Breast epithelium (tissue), 4 donors: ENCODE measurements around the gene ZFP36L1. TPM values are rescaled to one million over a fixed set of nuclear protein-coding genes. Genes with fewer than 3 reads are reported as not detected.

Experiments used
- DNase-seq, 2 donors: peaks; one replicate each; pipeline ENCODE4 v3.0.0-alpha.2; 2019; ENCODE audit warnings: low spot score in 2 of 2
- H3K27ac ChIP-seq, 2 donors: fragments of 200-600 bp; sonication (generic) in 1 of 2; one replicate each; pipeline ENCODE4 v1.5.1; 2016 to 2019; ENCODE audit warnings: mild to moderate bottlenecking in 1 of 2
- H3K27me3 ChIP-seq, 2 donors: fragments of 200-600 bp; sonication (generic) in 1 of 2; one replicate each; pipeline versions ENCODE4 v1.5.1 to v1.6.0; 2017 to 2019; ENCODE audit warnings: control low read depth in 1 of 2, mild to moderate bottlenecking in 1 of 2
- H3K36me3 ChIP-seq: fragments of 200-600 bp; one replicate; pipeline ENCODE4 v1.5.1; 2019
- H3K4me1 ChIP-seq, 2 donors: fragments of 200-600 bp; sonication (generic); one replicate each; pipeline ENCODE4 v1.5.1; 2016 to 2019; ENCODE audit warnings: control low read depth in 1 of 2
- H3K4me3 ChIP-seq, 3 donors: fragments of 200-600 bp; sonication (generic); 1 replicate in 2 of 3; 2 replicates in 1 of 3; pipeline ENCODE4 v1.5.1; 2016 to 2019; ENCODE audit warnings: mild to moderate bottlenecking in 3 of 3, moderate library complexity in 2 of 3
- H3K9me3 ChIP-seq, 2 donors: fragments of 200-600 bp; sonication (generic) in 1 of 2; one replicate each; pipeline ENCODE4 v1.5.1; 2016 to 2019; ENCODE audit warnings: control low read depth in 1 of 2
- POLR2A ChIP-seq: fragments of 450-650 bp; IDR thresholded peaks from one replicate; pipeline ENCODE4 v1.6.1; 2016; ENCODE audit warnings: antibody characterized with exemption, mild to moderate bottlenecking, moderate library complexity
- POLR2AphosphoS5 ChIP-seq, 3 donors: sonication (generic); formaldehyde crosslinking; IDR thresholded peaks; one replicate each; pipeline ENCODE4 v1.6.1; 2017; ENCODE audit warnings: antibody characterized with exemption in 3 of 3
- intact Hi-C: fragments of 100-400 bp; cut with DNase I; formaldehyde crosslinking; loops from one replicate; pipeline ENCODE4 v1.15.1; 2023; ENCODE audit warnings: low total_unique reads
- total RNA-seq, 3 donors: library from RNA; depleted of rRNA; stranded (reverse); fragments of >200 nt; gene quantifications; one replicate each; pipeline ENCODE4 v1.1.0, GENCODE V29; 2016
- TF ChIP-seq, protein P1 (sequence below), 3 donors: fragments of 450-650 bp; IDR thresholded peaks; one replicate each; pipeline ENCODE4 v1.5.1; 2016 to 2017; ENCODE audit warnings: antibody characterized with exemption in 3 of 3, mild to moderate bottlenecking in 3 of 3, moderate library complexity in 3 of 3

The ZFP36L1 gene
- total RNA-seq, 3 donors from 2014 or later, result 198 to 737 (median 492) TPM

DNA sequence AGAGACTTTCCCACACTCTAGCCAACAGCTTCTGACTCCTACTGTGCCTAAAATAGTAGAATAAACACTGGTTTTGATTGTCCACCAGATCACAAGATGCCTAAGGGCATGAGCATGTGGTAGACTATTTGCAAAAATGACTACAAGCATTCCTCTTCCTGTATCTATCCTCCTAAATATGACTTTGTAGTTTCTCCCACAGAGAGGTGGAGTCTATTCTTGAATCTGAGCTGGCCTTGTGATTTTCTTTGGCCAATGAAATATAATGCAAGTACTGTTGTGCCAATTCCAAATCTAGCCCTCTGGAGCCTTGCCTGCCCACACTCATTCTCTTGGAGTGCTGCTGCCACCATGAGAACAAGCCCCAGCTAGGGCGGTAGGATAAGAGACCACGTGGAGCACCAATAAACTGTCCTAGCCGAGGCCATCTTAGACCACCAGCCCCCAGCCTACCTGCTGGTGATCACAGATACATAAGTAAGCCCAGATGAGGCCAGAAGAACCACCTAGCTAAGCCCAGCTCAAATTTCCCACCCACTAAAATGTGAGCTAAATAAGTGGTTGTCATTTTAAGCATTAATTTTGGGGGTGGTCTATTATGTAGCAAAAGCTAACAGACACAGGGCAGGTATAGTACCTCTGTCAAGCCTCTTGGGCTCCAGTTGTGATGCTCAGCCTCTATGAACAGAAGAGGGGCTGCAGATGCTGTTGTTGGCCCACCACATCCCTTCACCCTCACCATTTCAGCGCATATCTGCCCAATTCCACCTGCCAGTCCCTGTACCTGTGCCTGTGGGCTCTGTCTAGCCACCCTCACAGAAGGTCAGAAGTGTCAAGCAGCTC, 17.9 kb downstream of the ZFP36L1 start:
- Histone ChIP-seq H3K27ac (peak overlapping the region; percentile 59 to 67), H3K36me3 (no peaks in the 10 kb centered on the region), H3K27me3 (no peaks in the 10 kb centered on the region), H3K4me3 (no peak overlapping the region), H3K9me3 (peaks cover 0 to 10% of the 10 kb centered on the region in 2 donors), H3K4me1 (no peaks in the 10 kb centered on the region)
- intact Hi-C loops, result no loop called here
- peak in 1 of 2 donors; percentile 45 for DNase-seq
- peak in 1 of 3 donors; percentile 35 for TF ChIP-seq POLR2AphosphoS5 (IDR thresholded peaks at IDR 0.05)
- TF ChIP-seq POLR2A, result no peak
- TF ChIP-seq, protein P1, sequence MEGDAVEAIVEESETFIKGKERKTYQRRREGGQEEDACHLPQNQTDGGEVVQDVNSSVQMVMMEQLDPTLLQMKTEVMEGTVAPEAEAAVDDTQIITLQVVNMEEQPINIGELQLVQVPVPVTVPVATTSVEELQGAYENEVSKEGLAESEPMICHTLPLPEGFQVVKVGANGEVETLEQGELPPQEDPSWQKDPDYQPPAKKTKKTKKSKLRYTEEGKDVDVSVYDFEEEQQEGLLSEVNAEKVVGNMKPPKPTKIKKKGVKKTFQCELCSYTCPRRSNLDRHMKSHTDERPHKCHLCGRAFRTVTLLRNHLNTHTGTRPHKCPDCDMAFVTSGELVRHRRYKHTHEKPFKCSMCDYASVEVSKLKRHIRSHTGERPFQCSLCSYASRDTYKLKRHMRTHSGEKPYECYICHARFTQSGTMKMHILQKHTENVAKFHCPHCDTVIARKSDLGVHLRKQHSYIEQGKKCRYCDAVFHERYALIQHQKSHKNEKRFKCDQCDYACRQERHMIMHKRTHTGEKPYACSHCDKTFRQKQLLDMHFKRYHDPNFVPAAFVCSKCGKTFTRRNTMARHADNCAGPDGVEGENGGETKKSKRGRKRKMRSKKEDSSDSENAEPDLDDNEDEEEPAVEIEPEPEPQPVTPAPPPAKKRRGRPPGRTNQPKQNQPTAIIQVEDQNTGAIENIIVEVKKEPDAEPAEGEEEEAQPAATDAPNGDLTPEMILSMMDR (IDR thresholded peaks at IDR 0.05), result no peak

GRCh38 chr14:68772761-68773381, 20.0 kb downstream of the ZFP36L1 start:
- Histone ChIP-seq H3K9me3 (peaks cover 0 to 10% of the 10 kb centered on the region in 2 donors), H3K4me1 (no peaks in the 10 kb centered on the region), H3K27me3 (no peaks in the 10 kb centered on the region), H3K27ac (peak overlapping the region in 1 of 2 donors; percentile 5), H3K36me3 (no peaks in the 10 kb centered on the region), H3K4me3 (no peak overlapping the region)
- intact Hi-C loops, result no loop called here
- DNase-seq, result no peak
- TF ChIP-seq POLR2A (no peak), POLR2AphosphoS5 (IDR thresholded peaks at IDR 0.05) (no peak)
- TF ChIP-seq, protein P1 (IDR thresholded peaks at IDR 0.05), result no peak

- no peaks in the 10 kb centered on the region for H3K27me3 ChIP-seq
- peaks cover 0 to 10% of the 10 kb centered on the region in 2 donors for H3K9me3 ChIP-seq
- no peaks in the 10 kb centered on the region for H3K36me3 ChIP-seq
- DNase-seq, result no peak
- peak overlapping the region in 1 of 2 donors; percentile 57 for H3K27ac ChIP-seq
- H3K4me3 ChIP-seq, result no peak overlapping the region
- TF ChIP-seq POLR2A, result no peak
- TF ChIP-seq, protein P1 (IDR thresholded peaks at IDR 0.05), result no peak
- TF ChIP-seq POLR2AphosphoS5 (IDR thresholded peaks at IDR 0.05), result no peak
- intact Hi-C loops, result no loop called here
- H3K4me1 ChIP-seq, result no peaks in the 10 kb centered on the region
These were observed 21.2 kb downstream of the ZFP36L1 start for GRCh38 chr14:68771631-68772030.

GRCh38 chr14:68770553-68771286, 22.1 kb downstream of the ZFP36L1 start:
- peak overlapping the region in 1 of 2 donors; percentile 57 for H3K27ac ChIP-seq
- TF ChIP-seq POLR2A, result no peak

DNA sequence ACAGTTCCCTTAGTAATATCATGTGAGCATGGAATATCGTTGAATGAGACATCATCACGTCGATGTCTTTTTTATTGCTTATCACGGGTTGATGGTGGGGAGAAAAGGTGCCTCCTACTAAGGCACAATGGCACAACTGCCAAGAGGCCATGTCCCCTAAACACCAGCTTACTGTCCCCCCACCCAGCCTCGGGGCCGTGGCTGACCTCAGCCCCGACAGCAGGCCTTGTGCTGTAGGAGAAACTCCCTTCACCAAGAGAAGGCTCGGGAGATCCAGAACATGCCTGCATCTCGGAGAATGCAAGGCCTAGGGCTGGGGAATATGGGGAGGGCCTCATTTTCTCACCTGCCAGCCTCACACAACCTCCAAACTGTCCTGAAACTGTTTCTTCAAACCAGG, 22.8 kb downstream of the ZFP36L1 start:
- H3K36me3 ChIP-seq, result no peaks in the 10 kb centered on the region
- no peak for DNase-seq
- intact Hi-C loops, result no loop called here
- H3K4me1 ChIP-seq, result no peaks in the 10 kb centered on the region
- no peak overlapping the region for H3K27ac ChIP-seq
- H3K27me3 ChIP-seq, result no peaks in the 10 kb centered on the region
- no peak overlapping the region for H3K4me3 ChIP-seq
- H3K9me3 ChIP-seq, result peaks cover 0 to 4% of the 10 kb centered on the region in 2 donors
- TF ChIP-seq POLR2A, result no peak
- TF ChIP-seq POLR2AphosphoS5 (IDR thresholded peaks at IDR 0.05), result no peak
- TF ChIP-seq, protein P1 (IDR thresholded peaks at IDR 0.05), result no peak

More at GRCh38 chr14:68770553-68771286, 22.1 kb downstream of the ZFP36L1 start:
- Histone ChIP-seq H3K9me3 (peaks cover 0 to 10% of the 10 kb centered on the region in 2 donors), H3K27me3 (no peaks in the 10 kb centered on the region), H3K4me1 (no peaks in the 10 kb centered on the region), H3K36me3 (no peaks in the 10 kb centered on the region), H3K4me3 (no peak overlapping the region)
- intact Hi-C loops, result no loop called here
- no peak for DNase-seq
